ENCODE results near the gene ZNF513. TPM values are rescaled to one million over a fixed set of nuclear protein-coding genes. Genes with fewer than 3 reads are reported as not detected.
"Not testable (repeated sequence)": the region's sequence is repeated elsewhere in the genome, so short reads cannot be mapped to it uniquely, and the experiment has no call there.

The ZNF513 gene
- polyA plus RNA-seq, 3 donors from 2014 or later = 2.2 to 6.3 (median 2.7) TPM

- peak; percentile 94 for DNase-seq
- H3K9me3 Mint-ChIP-seq = no peaks in the 10 kb centered on the region
- H3K4me1 Mint-ChIP-seq = peaks cover 47 to 62% of the 10 kb centered on the region in 2 donors
- H3K27me3 Mint-ChIP-seq (ENCODE audit: low read depth in 3 of 3) = peaks cover 6 to 12% (median 7%) of the 10 kb centered on the region in 3 donors
- peak within 1 kb of the TSS; percentile 92 to 100 (median 98) for H3K4me3 Mint-ChIP-seq
- peak within 1 kb of the TSS; percentile 94 to 100 (median 98) for H3K27ac Mint-ChIP-seq
- H3K36me3 Mint-ChIP-seq = no peaks in the 10 kb centered on the region
Observed at GRCh38 chr2:27356382-27357181, 24.0 kb downstream of the ZNF513 start, which contains the start of gene GTF3C2. TSS of gene GTF3C2 (minus strand) at chr2:27356764. CDS start at chr2:27343554, 13,210 bp downstream.

GRCh38 chr2:27356056-27356381 is 24.5 kb downstream of the ZNF513 start:
- Mint-ChIP-seq H3K27ac (peak overlapping the region; percentile 94 to 100 (median 98)), H3K27me3 (ENCODE audit: low read depth in 3 of 3) (peaks cover 6 to 12% (median 7%) of the 10 kb centered on the region in 3 donors), H3K36me3 (no peaks in the 10 kb centered on the region), H3K4me3 (peak overlapping the region; percentile 92 to 100 (median 98)), H3K4me1 (peaks cover 48 to 63% of the 10 kb centered on the region in 2 donors), H3K9me3 (no peaks in the 10 kb centered on the region)
- DNase-seq = no peak

GRCh38 chr2:27354597-27354927 is 26.0 kb downstream of the ZNF513 start:
- DNase-seq = no peak
- H3K9me3 Mint-ChIP-seq = no peaks in the 10 kb centered on the region
- H3K27me3 Mint-ChIP-seq (ENCODE audit: low read depth in 3 of 3) = peaks cover 6 to 12% (median 7%) of the 10 kb centered on the region in 3 donors
- peak overlapping the region in 4 of 6 donors; percentile 5 to 100 (median 55) for H3K27ac Mint-ChIP-seq
- peaks cover 52 to 71% of the 10 kb centered on the region in 2 donors for H3K4me1 Mint-ChIP-seq
- H3K4me3 Mint-ChIP-seq = peak overlapping the region in 3 of 5 donors; percentile 38 to 100 (median 38)
- no peaks in the 10 kb centered on the region for H3K36me3 Mint-ChIP-seq

DNA sequence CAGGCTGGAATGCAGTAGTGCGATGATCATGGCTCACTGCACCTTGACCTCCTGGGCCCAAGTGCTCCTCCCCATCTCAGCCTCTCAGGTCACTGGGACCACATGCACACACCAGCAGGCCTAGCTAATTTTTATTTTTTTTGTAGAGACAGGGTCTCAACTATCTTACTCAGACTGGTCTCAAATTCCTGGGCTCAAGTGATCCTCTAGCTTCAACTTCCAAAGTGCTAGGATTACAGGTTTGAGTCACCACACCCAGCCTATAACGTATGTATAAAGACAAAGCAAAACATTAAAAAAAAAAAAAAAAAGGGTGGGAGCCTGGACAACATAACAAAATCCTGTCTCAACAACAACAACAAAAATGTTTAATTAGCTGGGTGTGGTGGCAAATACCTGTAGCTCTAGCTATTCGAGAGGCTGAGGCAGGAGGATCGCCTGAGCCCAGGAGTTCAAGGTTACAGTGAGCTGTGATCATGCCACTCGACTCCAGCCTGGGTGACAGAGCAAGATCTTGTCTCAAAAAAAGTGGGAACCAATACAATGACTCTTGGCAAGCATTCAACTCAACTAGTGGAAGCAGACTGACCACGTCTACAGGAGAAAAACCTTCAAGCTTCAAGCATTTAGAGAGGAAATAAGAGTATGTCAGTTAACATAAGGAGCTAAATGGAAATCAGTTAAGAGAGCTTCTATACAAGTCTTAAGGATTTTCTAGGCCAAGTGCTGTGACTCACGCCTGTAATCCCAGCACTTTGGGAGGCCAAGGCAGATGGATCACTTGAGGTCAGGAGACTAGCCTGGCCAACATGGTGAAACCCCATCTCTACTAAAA is 26.6 kb downstream of the ZNF513 start:
- H3K27ac Mint-ChIP-seq = peak overlapping the region in 3 of 6 donors; percentile 5 to 62 (median 50)
- DNase-seq = no peak
- no peaks in the 10 kb centered on the region for H3K36me3 Mint-ChIP-seq
- H3K4me3 Mint-ChIP-seq = peak overlapping the region in 4 of 5 donors; percentile 30 to 38 (median 36)
- peaks cover 6 to 12% (median 7%) of the 10 kb centered on the region in 3 donors for H3K27me3 Mint-ChIP-seq (ENCODE audit: low read depth in 3 of 3)
- H3K9me3 Mint-ChIP-seq = no peaks in the 10 kb centered on the region
- peaks cover 54 to 76% of the 10 kb centered on the region in 2 donors for H3K4me1 Mint-ChIP-seq

GRCh38 chr2:27353386-27353761 is 27.2 kb downstream of the ZNF513 start:
- DNase-seq, H3K9me3 Mint-ChIP-seq, H3K4me3 Mint-ChIP-seq, H3K36me3 Mint-ChIP-seq: not testable (repeated sequence)
- peaks cover 6 to 12% (median 7%) of the 10 kb centered on the region in 3 donors for H3K27me3 Mint-ChIP-seq (ENCODE audit: low read depth in 3 of 3)
- peaks cover 51 to 72% of the 10 kb centered on the region in 2 donors for H3K4me1 Mint-ChIP-seq
- peak overlapping the region in 1 of 6 donors; percentile 62 for H3K27ac Mint-ChIP-seq

DNA sequence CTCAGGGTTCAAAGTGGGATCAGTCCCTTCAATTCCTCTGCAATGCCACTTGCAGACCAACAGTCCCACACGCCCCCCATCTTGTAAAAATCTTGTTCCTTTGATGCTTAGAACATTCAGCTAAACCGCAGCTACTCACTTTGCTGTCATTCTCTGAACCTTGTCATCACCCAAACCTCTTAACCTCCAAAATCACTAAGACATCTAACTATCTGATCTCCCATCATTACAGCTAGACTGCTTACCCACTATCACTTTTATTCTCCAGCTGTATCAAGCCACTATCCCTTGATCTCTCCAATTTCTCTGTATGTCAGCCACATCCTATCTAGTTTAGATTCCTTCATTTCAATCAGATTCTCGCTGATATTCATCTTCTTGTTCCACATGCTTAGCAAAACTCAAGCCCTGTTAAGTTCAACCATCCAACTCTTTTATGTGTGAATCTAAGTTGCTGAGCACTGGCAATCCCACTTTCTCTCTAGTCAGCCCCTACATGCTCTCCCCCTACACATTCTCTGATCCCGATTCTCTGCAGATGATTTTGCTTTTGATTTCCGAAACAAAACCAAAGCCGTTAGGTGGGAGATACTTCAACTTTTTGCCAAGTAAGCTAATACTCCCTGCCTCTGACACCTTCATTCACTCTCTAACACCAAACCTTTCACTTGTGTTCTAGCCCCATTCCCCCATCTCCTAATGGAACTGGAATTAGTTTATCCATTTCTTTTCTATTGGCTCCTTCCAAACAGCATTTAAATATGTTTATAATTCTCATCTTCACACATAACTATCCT is 28.5 kb downstream of the ZNF513 start:
- peak overlapping the region in 5 of 6 donors; percentile 7 to 24 (median 9) for H3K27ac Mint-ChIP-seq
- peaks cover 44 to 65% of the 10 kb centered on the region in 2 donors for H3K4me1 Mint-ChIP-seq
- DNase-seq = no peak
- H3K36me3 Mint-ChIP-seq = no peaks in the 10 kb centered on the region
- H3K4me3 Mint-ChIP-seq = no peak overlapping the region
- no peaks in the 10 kb centered on the region for H3K9me3 Mint-ChIP-seq
- peaks cover 6 to 10% (median 7%) of the 10 kb centered on the region in 3 donors for H3K27me3 Mint-ChIP-seq (ENCODE audit: low read depth in 3 of 3)

DNA sequence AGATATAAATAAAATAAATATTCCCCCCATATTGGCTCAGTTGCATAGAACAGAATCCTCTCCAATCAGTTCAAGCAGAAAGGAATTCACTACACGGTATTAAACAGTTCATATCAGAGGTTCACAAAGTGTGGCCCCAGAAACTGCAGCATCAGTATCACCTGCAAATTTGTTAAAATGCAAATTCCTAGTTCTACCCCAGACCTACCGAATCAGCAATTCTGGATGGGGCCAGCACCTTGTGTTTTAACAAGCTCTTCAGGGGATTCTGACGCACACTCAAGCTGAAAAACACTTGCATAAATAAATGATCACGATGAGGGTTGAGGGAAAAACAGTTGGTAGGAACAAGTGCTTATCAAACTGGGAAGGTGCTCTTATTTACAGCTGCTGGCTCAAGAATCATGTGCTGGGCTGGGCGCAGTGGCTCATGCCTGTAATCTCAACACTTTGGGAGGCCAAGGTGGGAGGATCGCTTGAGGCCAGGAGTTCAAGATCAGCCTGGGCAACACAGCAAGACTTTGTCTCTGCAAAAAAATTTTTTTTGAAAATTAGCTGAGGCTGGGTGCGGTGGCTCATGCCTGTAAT is 30.3 kb downstream of the ZNF513 start:
- Mint-ChIP-seq H3K27me3 (ENCODE audit: low read depth in 3 of 3) (peaks cover 0 to 1% (median 0%) of the 10 kb centered on the region in 3 donors), H3K36me3 (no peaks in the 10 kb centered on the region), H3K4me1 (peaks cover 30 to 53% of the 10 kb centered on the region in 2 donors), H3K4me3 (no peak overlapping the region), H3K27ac (peak overlapping the region in 1 of 6 donors; percentile 23), H3K9me3 (no peaks in the 10 kb centered on the region)
- DNase-seq = no peak

DNA sequence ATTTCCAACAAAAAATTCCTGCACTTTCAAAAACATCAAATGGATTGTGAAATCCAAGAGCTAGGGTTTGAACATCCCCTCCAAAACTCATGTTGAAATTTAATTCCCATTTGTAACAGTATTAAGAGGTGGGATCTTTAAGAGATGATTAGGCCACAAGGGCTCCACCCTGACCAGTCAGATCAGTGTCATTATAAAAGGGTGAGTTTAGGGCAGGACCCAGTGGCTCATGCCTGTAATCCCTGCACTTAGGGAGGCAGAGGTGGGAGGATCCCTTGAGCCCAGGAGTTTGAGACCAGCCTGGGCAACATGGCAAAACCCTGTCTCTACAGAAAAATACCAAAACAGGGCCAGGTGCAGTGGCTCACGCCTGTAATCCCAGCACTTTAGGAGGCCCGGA is 32.9 kb downstream of the ZNF513 start:
- Mint-ChIP-seq H3K4me1 (peaks cover 24 to 41% of the 10 kb centered on the region in 2 donors), H3K4me3 (no peak overlapping the region), H3K27ac (no peak overlapping the region), H3K27me3 (ENCODE audit: low read depth in 3 of 3) (peaks cover 0 to 1% (median 0%) of the 10 kb centered on the region in 3 donors), H3K36me3 (peaks cover 0 to 4% (median 0%) of the 10 kb centered on the region in 3 donors), H3K9me3 (peaks cover 0 to 2% (median 0%) of the 10 kb centered on the region in 6 donors)
- no peak for DNase-seq

- Mint-ChIP-seq H3K27ac (no peak overlapping the region), H3K36me3 (peaks cover 9 to 38% (median 24%) of the 10 kb centered on the region in 3 donors), H3K4me3 (no peak overlapping the region), H3K4me1 (no peaks in the 10 kb centered on the region), H3K27me3 (ENCODE audit: low read depth in 3 of 3) (peaks cover 0 to 3% (median 0%) of the 10 kb centered on the region in 3 donors), H3K9me3 (no peaks in the 10 kb centered on the region)
- DNase-seq = no peak
Observed at GRCh38 chr2:27336173-27336572, 44.4 kb downstream of the ZNF513 start.

- Mint-ChIP-seq H3K4me1 (no peaks in the 10 kb centered on the region), H3K4me3 (no peak overlapping the region), H3K27ac (peak overlapping the region in 1 of 6 donors; percentile 43), H3K36me3 (peaks cover 13 to 35% (median 24%) of the 10 kb centered on the region in 3 donors), H3K9me3 (no peaks in the 10 kb centered on the region), H3K27me3 (ENCODE audit: low read depth in 3 of 3) (peaks cover 0 to 3% (median 0%) of the 10 kb centered on the region in 3 donors)
- no peak for DNase-seq
Observed at GRCh38 chr2:27335311-27335710, 45.2 kb downstream of the ZNF513 start.
